Pons (tissue), 1 donor: ENCODE results near the gene MYRIP.
"Not testable (repeated sequence)": the region's sequence is repeated elsewhere in the genome, so short reads cannot be mapped to it uniquely, and the experiment has no call there.

Source experiments
- DNase-seq: peaks from one replicate; pipeline ENCODE4 v3.0.0-alpha.2; 2016; ENCODE audit warnings: low spot score

MYRIP gene

DNA sequence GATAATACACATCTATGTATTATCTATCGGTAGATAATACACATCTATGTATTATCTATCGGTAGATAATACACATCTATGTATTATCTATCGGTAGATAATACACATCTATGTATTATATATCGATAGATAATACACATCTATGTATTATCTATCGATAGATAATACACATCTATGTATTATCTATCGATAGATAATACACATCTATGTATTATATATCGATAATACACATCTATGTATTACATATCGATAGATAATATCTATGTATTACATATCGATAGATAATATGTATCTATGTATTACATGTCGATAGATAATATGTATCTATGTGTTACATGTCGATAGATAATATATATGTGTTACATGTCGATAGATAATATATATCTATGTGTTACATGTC, 275.0 kb downstream of the MYRIP start:
- DNase-seq, result not testable (repeated sequence)

DNA sequence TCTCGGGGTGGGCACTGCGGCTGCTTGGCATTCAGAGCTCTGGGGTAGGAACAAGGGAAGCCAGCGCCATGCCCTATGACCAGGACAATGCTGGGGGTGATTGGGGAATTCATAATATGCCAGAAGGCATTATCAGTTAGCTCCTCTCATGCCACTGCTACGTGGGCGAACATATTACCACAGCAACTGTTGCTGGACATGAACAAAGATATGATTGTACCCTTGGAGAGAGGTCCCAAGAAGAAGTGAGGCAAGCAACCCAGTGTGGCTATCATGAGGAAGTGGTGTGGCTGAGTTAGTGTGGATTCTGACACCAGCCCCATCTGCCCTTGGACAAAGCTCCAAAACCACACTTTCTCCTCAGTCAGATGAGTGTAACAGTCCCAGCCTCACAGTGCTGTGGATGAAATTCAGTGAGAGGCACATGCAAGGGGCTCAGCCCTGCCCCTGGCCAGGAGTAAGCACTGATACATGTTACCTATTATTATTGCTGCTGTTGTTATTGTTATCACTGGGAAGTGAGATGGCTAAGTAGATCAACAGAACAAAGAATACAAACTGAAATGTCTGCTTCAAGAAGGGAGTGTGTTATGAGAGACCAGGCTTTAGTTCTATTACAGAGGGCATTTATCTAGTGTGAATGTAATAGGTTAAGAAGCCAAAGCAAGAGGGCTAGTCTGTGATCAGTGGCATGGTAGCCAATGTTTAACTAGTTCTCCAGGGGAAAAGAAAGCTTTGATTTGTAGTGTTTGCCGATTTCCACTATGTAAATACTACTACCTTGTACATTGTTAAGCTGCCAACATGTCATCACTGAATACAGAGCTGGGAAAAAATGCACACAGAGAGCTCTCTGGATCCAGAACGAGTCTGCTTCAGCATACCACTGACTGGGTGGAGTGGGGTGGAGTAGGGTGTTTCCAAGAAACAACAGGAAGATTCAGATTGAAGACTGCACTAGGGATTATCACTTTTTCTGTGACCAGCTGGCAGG, 277.8 kb downstream of the MYRIP start:
- no peak for DNase-seq

DNA sequence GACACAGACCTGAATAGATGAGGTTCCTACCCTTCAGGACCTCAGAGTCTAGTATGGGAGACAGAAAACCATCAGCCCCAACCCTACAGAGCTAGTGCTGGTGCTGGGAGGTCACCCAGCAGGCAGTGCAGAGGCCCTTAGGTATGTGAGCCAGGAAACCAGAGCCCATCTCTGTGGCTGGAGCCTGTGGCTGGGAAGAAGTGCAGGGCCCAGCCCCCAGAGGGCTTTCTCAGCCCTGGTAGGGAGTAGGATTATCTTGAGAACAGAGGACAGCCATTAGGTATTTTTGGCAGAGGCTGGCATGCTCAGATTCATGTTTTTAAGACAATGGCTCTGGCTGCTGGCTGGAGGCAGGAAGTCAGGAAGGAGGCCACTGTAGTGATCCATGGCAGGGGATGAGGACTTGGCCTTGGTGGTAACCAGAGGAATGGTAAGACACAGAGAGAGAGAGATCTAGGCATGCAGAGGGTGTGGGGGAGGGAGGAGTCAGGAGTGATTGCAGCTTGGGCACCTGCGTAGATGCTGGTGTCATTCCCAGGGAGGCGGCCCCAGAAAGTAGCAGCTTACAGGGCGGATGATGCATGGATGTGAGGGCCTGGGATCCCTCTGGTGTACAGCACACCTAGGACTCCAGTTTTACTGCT, 279.2 kb downstream of the MYRIP start:
- no peak for DNase-seq

DNA sequence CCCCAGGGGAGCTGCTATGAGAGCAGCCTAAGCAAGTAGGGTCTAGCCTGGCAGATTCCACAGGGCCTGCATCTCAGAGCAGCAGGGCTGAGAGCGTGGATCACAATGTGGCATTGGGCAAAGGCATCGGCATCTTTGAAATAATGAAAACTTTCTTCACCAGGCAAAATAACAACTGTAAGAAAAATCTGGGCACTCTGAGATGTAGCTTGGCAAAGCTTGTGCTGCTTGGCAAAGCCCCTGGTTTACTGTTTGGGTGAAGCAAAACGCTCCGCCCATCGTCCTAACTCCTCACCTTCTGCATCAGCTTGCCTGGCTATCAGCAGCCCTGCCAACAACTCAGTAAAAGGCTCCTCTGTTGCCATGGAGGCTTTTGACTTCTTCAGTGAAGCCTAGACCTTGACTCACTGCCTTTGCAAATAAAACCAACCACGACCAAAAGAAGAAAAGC, 287.3 kb downstream of the MYRIP start:
- DNase-seq, result peak; percentile 62

DNA sequence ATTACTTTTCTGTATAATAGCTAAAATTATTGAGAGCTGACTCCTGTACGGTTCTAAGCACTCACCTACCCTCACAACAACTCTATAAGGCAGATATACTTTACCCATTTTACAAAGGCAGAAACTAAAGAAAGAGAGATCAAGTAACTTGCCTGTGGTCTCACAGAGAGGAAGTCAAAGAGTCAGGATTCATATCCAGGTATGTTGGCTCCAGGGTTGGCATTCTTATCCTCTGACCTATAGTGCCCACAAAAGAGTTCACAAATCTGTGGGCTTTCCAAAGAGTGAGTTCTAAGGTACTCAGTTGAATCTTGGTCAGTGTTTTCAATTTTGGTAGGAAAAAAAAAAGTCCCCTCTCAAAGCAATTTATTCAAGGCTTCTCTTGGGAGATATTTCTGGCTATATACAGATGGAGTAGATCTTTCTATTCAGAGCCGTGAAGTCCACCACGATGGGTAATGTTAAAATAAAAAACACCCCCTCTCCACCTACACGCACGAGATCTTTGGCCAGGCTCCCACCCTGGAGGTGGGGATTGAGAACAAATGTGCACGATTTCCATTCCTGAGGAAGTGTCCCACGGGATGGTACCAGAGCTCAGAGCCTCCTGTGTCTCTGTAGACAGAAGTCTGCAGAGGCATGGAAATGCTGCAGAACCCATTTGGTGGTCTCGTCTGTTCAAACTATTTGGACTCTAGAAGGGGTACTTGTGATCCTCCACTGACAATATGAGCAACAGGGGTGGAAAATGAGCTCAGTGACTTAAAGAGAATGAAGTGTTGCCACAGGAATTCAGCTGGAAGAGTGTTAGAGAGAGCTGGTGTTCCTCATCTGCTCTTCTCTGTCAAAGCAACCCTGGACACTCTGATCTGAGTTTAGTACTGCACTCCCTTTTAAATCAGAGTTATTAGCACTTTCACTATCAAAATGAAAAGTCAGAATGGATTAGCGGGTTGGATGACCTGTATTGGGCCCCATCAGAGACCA, 288.0 kb downstream of the MYRIP start:
- DNase-seq, result no peak

DNA sequence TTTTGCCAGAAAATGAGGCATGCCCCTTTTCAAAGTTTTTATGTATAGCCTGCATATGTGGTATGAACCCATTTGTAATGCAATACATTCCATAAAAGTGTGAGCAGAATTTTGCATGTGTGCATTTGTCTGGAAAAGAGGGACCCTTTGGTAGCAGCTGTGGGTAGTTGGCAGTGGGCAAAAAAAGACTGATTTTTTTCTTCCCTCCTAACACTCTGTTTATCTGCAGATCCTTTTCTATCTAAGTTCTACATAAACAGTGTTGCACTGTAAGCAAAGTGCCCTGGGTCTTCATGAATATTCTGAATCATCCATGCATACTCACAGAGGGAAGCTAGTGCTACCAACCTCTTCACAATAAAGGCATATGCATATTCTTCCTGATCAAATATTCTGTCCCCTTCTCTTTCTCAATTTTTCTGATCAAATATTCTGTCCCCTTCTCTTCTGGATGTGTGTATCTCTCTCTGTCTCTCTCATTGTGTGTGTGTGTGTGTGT, 288.9 kb downstream of the MYRIP start:
- DNase-seq, result no peak

DNA sequence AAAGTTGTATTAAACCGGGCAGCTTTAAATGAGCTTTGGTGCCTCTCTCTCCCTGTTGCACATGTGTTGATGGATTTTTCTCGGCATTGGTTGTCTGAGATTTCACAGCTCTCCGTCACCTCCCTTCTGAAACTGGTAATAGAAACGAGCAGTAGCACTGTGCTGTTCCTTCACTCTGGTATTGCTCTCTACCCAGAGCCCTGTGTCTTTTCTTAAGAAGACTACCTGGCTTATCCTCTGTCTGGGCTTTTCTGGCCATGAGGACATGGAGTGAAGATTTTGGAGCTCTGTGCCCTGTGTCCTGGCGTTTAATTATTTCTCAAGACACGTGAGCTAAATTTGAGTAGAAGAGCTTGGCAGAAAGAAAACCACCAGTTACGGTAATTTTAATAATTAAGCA, 290.5 kb downstream of the MYRIP start:
- no peak for DNase-seq

DNA sequence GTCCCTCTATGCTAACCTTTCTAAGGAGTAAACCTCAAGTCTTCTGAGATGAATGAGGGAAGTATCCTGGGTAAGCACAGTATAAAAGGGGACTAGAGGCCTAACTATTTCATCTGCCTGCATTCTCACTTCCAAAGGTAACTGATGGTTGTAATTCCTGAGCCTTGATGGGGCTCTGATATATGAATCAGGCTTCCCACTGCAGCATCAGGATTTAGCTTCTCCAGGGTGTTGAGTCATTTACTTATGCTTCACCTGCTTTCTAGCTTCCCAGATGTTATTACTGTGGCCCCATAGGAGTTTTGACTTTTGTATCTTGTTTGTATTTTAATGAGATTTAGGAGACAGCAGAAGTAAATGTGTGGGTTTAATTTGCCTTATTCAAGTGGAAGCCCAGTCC, 292.8 kb downstream of the MYRIP start:
- no peak for DNase-seq

DNA sequence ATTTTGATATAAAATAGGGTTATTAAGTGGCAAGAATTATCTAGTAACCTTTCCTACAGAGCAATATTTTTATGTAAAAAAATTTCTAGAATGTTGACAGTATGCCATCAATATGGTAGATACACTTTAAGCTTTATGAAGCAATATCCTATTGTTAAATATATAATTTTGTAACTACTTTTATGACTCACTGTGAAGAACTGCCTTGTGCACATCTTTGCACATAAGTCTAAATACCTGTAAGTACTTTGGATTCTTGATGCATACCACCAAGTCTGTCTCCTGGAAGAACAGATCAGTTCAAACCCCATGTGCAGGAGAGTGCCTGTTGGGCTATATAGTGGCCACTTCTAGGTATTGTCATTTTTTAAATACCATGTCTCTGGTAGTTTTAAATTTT, 294.4 kb downstream of the MYRIP start:
- DNase-seq, result no peak

DNA sequence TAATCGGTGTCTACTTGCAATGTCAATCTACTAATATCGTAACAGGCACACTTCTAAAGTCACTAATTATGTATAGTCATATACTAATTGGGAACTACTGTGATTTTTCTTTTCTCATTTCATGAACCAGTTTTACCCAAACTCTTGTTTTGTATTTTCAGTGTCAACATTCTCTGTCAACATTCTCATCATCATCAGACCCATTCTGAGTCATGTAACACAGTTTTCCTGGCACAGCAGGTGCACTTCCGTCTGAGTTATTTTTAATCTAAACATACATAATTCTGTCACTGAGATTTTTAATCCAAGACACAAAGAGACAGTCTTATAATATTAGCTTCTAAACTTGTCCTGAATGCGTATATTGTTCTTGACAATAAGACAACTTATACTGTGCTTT, 295.0 kb downstream of the MYRIP start:
- DNase-seq, result no peak

DNA sequence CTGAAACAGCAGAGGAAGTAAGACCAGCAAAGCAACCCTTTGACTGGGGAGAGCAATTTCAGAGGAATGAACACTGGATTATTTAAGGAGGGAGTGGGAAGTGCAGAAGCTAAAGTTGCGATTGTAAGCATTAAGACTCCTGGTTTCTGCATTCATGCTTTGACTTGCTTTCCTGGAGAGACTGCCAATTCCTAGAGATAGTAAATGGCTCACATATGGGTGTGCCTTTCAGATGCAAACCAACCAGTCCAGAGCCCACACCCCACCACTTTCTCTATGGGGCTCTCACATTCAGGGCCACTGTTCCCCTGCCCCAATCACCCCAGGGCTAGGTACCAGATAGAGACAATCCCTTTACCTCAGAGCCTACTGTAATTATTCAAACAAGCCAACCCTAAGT, 299.2 kb downstream of the MYRIP start:
- DNase-seq, result no peak

DNA sequence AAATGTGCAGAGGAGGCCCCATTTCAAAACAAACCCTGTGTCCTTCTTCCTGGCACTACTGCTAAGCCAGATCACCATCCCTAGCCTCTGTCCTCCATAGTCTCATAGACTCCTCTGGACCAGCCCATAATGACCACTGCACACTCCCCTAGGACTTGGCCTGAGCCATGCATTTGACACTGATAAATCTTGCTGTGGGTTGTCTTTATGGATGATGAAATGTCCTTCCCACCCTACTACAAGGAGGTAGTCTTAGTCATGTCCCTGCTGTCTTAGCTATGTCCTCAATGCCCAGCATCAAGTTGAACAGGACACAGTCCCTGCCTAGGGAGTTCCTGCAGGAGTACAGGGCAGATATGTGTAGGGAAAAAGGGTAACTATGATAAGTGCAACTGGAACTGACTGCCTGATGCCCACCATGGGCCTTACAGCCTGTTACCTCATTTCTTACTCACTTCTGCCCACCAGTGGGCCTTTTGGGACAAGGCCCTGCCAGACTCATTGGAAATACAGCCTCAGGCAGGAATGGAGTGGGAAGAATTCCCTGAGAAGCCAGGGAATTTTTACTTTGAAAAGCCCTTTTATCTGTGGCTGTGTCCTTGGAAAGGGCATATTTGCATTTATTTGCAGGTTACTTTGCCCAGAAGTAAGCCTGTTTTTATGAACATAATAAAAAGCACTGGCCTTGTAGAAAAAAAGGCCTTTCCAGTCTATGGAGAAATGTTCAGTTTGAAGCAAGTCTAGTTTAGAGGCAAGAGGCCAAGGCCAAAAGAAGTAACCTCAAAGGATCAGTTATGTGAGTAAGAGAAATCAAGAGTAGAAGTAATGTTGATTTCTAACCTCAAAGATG, 300.5 kb downstream of the MYRIP start:
- no peak for DNase-seq

DNA sequence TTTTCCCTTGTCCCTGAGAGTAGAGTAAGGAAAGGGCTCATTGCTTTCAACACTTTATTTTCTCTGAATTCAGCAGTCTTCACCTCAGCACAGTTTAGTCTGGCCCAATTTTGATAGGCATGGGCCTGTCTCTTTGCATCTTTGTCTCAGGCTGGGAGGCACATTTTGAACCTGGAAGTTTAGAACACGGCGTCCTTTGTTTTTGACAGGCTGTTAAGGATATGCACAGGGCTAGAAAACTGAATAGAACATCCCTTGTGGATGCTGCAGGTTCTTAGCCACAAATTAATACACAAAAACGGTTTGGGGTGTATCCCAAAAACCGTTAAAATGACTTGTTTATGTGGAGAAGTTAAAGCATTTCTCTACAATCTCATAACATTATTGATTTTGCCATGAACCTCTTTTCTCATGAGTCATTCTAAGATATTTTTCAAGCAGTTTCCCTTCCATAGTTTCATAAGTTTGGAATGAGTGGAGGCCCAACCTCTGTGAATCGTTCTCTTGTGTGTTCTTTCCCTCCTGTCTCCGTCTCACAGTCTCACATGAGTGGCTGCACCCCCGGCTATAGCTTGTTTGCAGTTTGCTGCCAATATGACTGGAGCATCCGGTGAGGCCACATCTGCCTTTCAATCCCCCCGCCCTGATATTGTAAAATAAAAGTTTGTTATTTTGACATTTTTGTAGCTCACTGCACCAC, 307.2 kb downstream of the MYRIP start:
- no peak for DNase-seq

DNA sequence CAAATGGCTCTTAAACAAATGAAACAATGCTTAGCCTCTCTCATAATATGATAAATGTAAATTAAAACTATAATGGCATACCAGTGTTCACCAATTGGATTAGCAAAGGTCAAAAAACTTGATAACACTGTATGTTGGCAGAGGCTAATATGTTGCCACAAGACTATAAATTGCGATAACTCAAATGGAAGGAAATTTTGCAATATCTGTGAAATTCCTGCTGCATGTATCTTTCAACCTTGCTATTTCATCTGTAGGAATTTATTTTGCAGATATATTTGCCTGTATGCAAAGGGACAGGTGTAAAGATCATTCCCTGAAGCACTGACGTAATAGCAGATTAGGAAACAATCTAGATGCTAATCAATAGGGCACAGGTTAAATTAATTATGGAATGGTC, 308.7 kb downstream of the MYRIP start:
- no peak for DNase-seq

DNA sequence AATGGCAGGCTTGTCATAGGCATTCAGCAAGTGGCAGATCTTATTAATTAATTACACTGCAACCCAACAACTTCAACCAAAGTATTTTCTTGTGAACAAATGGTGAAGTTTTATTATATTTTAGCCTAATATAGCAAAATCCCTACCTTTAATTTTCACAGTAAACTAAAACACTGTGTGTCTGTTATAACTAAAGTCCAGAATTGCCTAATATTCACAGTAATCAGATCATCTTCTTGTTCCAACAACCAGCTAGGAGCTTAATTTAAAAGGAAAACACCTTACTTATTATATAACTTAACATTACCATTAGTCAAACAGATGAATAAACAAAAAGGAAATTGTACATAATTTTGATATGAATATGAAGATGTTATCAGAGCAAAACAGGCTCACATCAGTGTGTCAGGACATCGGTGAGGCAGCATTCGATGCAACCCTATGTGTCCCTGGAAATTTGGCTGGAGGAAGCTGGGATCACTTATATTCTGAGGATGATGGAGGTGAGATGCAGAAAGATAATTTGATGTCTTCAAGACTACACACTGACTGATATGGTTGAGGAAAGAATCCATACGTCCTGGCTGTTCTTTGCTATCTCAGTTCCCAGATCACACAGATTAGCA, 310.8 kb downstream of the MYRIP start:
- DNase-seq, result no peak

DNA sequence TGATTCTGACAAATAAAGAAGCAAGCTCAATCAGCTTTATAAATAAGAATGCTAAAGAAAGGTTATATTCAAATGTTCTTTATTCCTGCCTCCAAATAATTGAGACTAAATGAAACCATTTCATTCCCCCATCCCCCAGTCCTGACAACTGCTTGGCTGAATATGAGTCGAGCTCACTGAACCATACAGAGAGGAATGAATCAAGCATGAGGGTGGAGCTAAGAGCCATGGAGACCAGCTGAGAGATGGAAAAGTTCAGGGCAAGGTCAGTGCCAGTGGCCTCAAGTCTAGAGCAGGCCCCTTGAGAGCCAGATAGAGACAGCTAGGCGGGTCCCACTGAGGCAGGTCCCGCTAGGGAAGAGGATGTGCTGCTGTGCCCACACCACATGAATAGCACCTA, 311.4 kb downstream of the MYRIP start:
- DNase-seq, result no peak

DNA sequence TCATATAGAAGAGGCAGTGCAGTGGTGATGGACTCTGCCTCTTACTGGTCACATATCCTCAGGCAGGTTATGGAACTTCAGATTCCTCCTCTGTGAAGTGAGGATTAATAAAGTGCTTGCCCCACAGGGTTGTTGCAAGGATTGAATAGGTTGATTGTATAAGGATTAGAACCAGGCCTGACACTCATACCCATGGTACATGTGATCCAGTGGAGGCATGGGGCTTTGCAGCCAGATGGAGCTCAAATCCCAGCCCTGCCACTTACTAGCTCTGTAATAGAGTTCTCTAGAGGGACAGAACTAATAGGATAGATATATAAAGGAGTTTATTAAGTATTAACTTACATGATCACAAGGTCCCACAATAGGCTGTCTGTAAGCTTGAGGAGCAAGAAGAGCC, 315.5 kb downstream of the MYRIP start:
- peak; percentile 50 for DNase-seq

DNA sequence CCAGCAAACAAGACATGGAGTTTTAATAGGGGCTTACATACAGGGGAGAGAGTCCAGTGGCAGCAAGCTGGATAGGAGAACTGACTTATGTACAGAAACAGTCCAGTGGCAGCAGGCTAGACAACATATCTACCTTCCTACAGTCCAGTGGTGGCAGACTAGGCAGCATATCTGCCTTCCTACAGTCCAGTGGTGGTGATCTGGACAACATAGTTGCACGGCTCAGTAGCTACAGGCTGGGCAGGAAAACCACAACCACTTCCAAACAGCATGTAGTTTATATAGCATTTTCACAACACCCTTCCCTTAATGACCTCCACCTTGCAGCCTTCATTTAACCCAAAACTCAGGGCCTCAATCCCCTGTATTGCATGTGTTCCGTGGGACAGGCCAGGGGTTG, 318.8 kb downstream of the MYRIP start:
- no peak for DNase-seq

DNA sequence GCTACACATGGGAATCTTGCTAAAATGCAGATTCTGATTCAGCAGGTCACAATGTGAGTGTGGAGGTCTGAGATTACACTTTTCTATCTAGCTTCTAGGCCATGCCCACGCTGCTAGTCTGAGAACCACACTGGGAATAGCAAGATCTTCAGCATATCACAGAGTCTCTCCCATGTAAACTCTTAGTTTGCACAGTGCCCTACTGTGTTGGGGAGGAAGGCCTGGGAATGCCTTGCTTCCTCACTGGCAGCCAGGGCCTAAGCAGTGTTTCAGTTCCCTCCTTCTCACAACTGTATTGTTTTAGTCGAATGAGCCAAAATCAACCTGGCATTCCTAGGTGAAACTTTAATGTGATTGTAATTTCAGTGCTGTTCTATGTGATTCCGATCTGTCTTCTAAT, 320.1 kb downstream of the MYRIP start:
- no peak for DNase-seq

DNA sequence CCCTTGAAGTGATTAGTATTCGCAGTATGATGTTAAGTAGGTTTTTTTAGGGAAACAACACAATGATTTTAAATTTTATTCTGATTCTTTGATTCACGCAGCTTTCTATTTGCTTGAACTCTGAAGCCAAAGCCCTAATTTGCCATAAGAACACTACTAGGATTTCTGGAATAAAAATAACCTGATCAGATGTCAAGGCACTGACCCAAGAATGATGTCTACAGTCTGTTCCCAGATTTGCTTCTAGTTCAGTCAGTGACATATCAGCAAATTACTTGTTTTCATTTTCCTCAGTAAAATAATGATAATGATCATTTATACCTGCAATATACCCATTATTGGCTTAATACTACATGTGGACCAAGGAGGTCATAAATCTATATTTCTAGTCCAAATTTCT, 320.6 kb downstream of the MYRIP start:
- DNase-seq, result no peak
